GM20000 (cell line): Measurements from ENCODE around the gene RXRA.

Experiments
- DNase-seq: peaks from one replicate; pipeline ENCODE4 v3.0.0; 2012; ENCODE audit warnings: low spot score
- CTCF ChIP-seq: IDR thresholded peaks from 2 replicates; pipeline ENCODE4 v1.5.1; 2012; ENCODE audit warnings: mild to moderate bottlenecking, control low read depth; ENCODE audit errors: extremely low read depth, missing control alignments

The RXRA gene

GRCh38 chr9:134323741-134324358, 2.4 kb upstream of the RXRA start:
- no peak for TF ChIP-seq CTCF
- DNase-seq: no peak

GRCh38 chr9:134324359-134325095, 1.7 kb upstream of the RXRA start:
- DNase-seq: no peak
- TF ChIP-seq CTCF: no peak

DNA sequence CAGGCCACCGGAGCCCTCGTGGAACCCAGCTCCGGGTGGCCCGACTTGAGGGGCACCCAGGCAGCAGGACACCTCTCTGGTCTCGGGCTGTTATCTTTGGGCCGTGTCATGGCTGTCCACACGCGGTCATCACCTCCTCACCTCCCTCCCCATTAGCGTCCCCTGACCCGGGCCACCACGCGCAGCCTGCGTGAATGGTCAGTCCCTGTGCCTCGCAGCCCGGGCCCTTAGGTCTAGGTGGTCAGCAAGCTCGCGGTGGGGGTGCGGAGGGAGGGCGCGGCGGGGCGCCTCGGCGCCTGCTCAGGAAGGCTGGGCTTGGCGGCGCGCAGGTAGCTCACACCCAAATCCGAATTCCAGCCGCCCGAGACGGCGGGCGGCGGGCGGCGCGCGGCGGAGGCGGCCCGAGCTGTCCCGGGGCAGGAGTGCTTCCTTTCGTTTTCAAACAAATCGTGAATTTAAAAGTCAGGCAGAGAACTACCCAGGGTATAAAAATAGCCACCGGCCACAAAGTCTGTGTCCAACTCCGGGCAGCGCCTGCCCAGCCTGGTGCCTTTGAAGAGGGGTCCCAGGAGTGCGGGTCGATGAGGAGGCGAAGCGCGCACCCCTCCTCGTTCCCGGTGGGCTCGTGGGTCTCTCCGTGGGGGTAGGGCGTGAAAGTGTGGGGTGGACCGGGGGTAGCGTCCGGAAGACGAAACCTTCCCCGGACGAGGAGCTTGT, 1.0 kb upstream of the RXRA start:
- peak; percentile 75 for DNase-seq
- TF ChIP-seq CTCF: no peak

GRCh38 chr9:134326724-134327601, 708 bp downstream of the RXRA start:
- DNase-seq: peak; percentile 81
- TF ChIP-seq CTCF: no peak

GRCh38 chr9:134327671-134328231, 1.5 kb downstream of the RXRA start:
- no peak for TF ChIP-seq CTCF

GRCh38 chr9:134328341-134328840, 2.1 kb downstream of the RXRA start:
- no peak for DNase-seq
- TF ChIP-seq CTCF: no peak

More at GRCh38 chr9:134327671-134328231, 1.5 kb downstream of the RXRA start:
- DNase-seq: no peak
